ENCODE data around the gene PTK7.
"Not testable (repeated sequence)": the region's sequence is repeated elsewhere in the genome, so short reads cannot be mapped to it uniquely, and the experiment has no call there.

Gene PTK7

GRCh38 chr6:43037197-43037596 lies 38.9 kb upstream of the PTK7 start:
- H3K4me2 ChIP-seq: no peak overlapping the region
- no peaks in the 10 kb centered on the region for H3K27me3 ChIP-seq (ENCODE audit: insufficient read depth, low read depth)
- no peak overlapping the region for H3K4me3 ChIP-seq (IDR thresholded peaks at IDR 0.05; ENCODE audit: insufficient read depth, low read depth, low read length)
- no peaks in the 10 kb centered on the region for H4K20me1 ChIP-seq (ENCODE audit: insufficient read depth)
- H3K79me2 ChIP-seq (ENCODE audit: insufficient read depth, low read depth): no peaks in the 10 kb centered on the region
- H3K9ac ChIP-seq: no peak overlapping the region
- H3K27ac ChIP-seq: no peak overlapping the region
- no peaks in the 10 kb centered on the region for H3K36me3 ChIP-seq (ENCODE audit: insufficient read depth)
- H2AFZ ChIP-seq (ENCODE audit: low read depth): no peak overlapping the region
- H3K4me1 ChIP-seq (ENCODE audit: low read depth, poor library complexity, severe bottlenecking): peaks cover 18% of the 10 kb centered on the region
- TF ChIP-seq CTCF (conservative IDR thresholded peaks at IDR 0.05; ENCODE audit: low read depth, low read length): no peak

GRCh38 chr6:43037706-43038105 lies 38.4 kb upstream of the PTK7 start:
- Histone ChIP-seq H3K4me1 (ENCODE audit: low read depth, poor library complexity, severe bottlenecking) (peaks cover 18% of the 10 kb centered on the region), H3K79me2 (ENCODE audit: insufficient read depth, low read depth) (no peaks in the 10 kb centered on the region), H3K9ac (no peak overlapping the region), H2AFZ (ENCODE audit: low read depth) (no peak overlapping the region), H4K20me1 (ENCODE audit: insufficient read depth) (no peaks in the 10 kb centered on the region), H3K4me2 (no peak overlapping the region), H3K36me3 (ENCODE audit: insufficient read depth) (no peaks in the 10 kb centered on the region), H3K4me3 (IDR thresholded peaks at IDR 0.05; ENCODE audit: insufficient read depth, low read depth, low read length) (no peak overlapping the region), H3K27me3 (ENCODE audit: insufficient read depth, low read depth) (no peaks in the 10 kb centered on the region), H3K27ac (no peak overlapping the region)
- no peak for TF ChIP-seq CTCF (conservative IDR thresholded peaks at IDR 0.05; ENCODE audit: low read depth, low read length)

GRCh38 chr6:43038727-43039126 lies 37.4 kb upstream of the PTK7 start:
- Histone ChIP-seq H3K9ac (no peak overlapping the region), H3K27ac (no peak overlapping the region), H3K4me2 (no peak overlapping the region), H2AFZ (ENCODE audit: low read depth) (no peak overlapping the region), H4K20me1 (ENCODE audit: insufficient read depth) (no peaks in the 10 kb centered on the region), H3K36me3 (ENCODE audit: insufficient read depth) (no peaks in the 10 kb centered on the region), H3K79me2 (ENCODE audit: insufficient read depth, low read depth) (no peaks in the 10 kb centered on the region), H3K4me1 (ENCODE audit: low read depth, poor library complexity, severe bottlenecking) (peaks cover 18% of the 10 kb centered on the region), H3K4me3 (IDR thresholded peaks at IDR 0.05; ENCODE audit: insufficient read depth, low read depth, low read length) (no peak overlapping the region), H3K27me3 (ENCODE audit: insufficient read depth, low read depth) (no peaks in the 10 kb centered on the region)
- TF ChIP-seq CTCF (conservative IDR thresholded peaks at IDR 0.05; ENCODE audit: low read depth, low read length): no peak

GRCh38 chr6:43040542-43041257 lies 35.4 kb upstream of the PTK7 start:
- Histone ChIP-seq H3K4me3 (IDR thresholded peaks at IDR 0.05; ENCODE audit: insufficient read depth, low read depth, low read length) (no peak overlapping the region), H3K27me3 (ENCODE audit: insufficient read depth, low read depth) (no peaks in the 10 kb centered on the region), H3K27ac (no peak overlapping the region), H3K36me3 (ENCODE audit: insufficient read depth) (no peaks in the 10 kb centered on the region), H2AFZ (ENCODE audit: low read depth) (no peak overlapping the region), H3K4me1 (ENCODE audit: low read depth, poor library complexity, severe bottlenecking) (peaks cover 18% of the 10 kb centered on the region), H3K9ac (no peak overlapping the region), H3K4me2 (no peak overlapping the region), H4K20me1 (ENCODE audit: insufficient read depth) (no peaks in the 10 kb centered on the region), H3K79me2 (ENCODE audit: insufficient read depth, low read depth) (no peaks in the 10 kb centered on the region)
- TF ChIP-seq CTCF (conservative IDR thresholded peaks at IDR 0.05; ENCODE audit: low read depth, low read length): no peak

DNA sequence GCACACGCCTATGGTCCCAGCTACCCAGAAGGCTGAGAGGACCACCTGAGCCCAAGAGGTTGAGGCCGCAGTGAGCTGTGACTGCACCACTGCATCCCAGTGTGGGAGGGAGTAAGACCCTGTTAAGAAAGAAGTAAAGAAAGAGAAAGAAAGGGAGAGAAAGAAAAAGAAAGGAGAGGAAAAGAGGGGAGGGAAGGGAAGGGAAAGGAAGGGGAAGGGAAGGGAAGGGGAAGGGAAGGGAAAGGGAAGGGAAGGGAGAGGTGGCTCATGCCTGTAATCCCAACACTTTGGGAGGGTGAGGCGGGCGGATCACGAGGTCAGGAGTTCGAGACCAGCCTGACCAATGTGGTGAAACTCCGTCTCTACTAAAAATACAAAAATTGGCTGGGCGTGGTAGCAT lies 34.6 kb upstream of the PTK7 start:
- H3K27ac ChIP-seq; H3K9ac ChIP-seq; H3K27me3 ChIP-seq (ENCODE audit: insufficient read depth, low read depth); H2AFZ ChIP-seq (ENCODE audit: low read depth); H3K4me2 ChIP-seq; H3K36me3 ChIP-seq (ENCODE audit: insufficient read depth); H3K4me3 ChIP-seq (IDR thresholded peaks at IDR 0.05; ENCODE audit: insufficient read depth, low read depth, low read length); H3K79me2 ChIP-seq (ENCODE audit: insufficient read depth, low read depth); H4K20me1 ChIP-seq (ENCODE audit: insufficient read depth): not testable (repeated sequence)
- peaks cover 18% of the 10 kb centered on the region for H3K4me1 ChIP-seq (ENCODE audit: low read depth, poor library complexity, severe bottlenecking)
